ENCODE data around the gene SPIN2A. TPM values are rescaled to one million over a fixed set of nuclear protein-coding genes. Genes with fewer than 3 reads are reported as not detected.
"Not testable (repeated sequence)": the region's sequence is repeated elsewhere in the genome, so short reads cannot be mapped to it uniquely, and the experiment has no call there.

Gene SPIN2A
- total RNA-seq, 1 experiment from 2014 or later, result 2.5 TPM

DNA sequence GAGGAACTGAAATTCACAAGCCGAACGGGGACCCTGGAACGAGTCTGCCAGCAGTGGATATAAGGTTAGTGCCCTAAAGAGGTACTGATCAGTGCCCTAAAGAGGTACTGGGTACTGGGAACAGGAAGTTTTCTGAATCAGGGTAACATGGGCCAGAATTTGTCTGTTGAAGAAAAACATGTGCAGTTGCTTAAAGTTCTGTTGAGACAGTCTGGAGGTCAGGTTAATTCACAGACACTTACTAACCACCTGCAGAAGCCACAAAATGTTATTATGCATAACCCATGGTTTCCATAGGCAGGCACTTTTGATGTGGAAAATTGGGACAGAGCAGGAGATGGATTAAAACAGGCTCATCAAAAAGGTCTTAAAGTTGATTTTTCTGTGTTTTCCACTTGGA lies 33.7 kb downstream of the SPIN2A start:
- H2AFZ ChIP-seq, result no peak overlapping the region
- POLR2A ChIA-PET (ENCODE audit: unreplicated experiment), result no interaction called here
- TF ChIP-seq, protein P1, sequence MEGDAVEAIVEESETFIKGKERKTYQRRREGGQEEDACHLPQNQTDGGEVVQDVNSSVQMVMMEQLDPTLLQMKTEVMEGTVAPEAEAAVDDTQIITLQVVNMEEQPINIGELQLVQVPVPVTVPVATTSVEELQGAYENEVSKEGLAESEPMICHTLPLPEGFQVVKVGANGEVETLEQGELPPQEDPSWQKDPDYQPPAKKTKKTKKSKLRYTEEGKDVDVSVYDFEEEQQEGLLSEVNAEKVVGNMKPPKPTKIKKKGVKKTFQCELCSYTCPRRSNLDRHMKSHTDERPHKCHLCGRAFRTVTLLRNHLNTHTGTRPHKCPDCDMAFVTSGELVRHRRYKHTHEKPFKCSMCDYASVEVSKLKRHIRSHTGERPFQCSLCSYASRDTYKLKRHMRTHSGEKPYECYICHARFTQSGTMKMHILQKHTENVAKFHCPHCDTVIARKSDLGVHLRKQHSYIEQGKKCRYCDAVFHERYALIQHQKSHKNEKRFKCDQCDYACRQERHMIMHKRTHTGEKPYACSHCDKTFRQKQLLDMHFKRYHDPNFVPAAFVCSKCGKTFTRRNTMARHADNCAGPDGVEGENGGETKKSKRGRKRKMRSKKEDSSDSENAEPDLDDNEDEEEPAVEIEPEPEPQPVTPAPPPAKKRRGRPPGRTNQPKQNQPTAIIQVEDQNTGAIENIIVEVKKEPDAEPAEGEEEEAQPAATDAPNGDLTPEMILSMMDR (conservative IDR thresholded peaks at IDR 0.05), result no peak
- no peak for TF ChIP-seq EZH2 (IDR thresholded peaks at IDR 0.05; ENCODE audit: low read depth)
- no peaks in the 10 kb centered on the region for H3K9me2 ChIP-seq (ENCODE audit: insufficient read depth)
- H4K20me1 ChIP-seq (ENCODE audit: insufficient read depth), result no peaks in the 10 kb centered on the region
- no peaks in the 10 kb centered on the region for H3K36me3 ChIP-seq (ENCODE audit: low read depth)
- no peak for DNase-seq
- no peaks in the 10 kb centered on the region for H3K9me3 ChIP-seq (ENCODE audit: insufficient read depth, low read depth)
- H3K4me3 ChIP-seq, result no peak overlapping the region
- no peaks in the 10 kb centered on the region for H3K4me1 ChIP-seq (replicated peaks; ENCODE audit: insufficient read depth)
- H3K79me2 ChIP-seq (ENCODE audit: low read depth), result no peaks in the 10 kb centered on the region
- no peaks in the 10 kb centered on the region for H3F3A ChIP-seq (ENCODE audit: insufficient read depth, low read depth)
- no peak overlapping the region for H3K27ac ChIP-seq
- H3K4me2 ChIP-seq, result no peak overlapping the region
- CTCF ChIA-PET, result no interaction called here
- intact Hi-C loops (cut with micrococcal nuclease; ENCODE audit: unreplicated experiment), result loop anchor here (10.0 kb wide), 3 partner anchors 109 to 859 kb away; partner anchors contain the start of gene SPIN3
- no TSS peak for BruUV-seq (replicated peaks)
- H3K27me3 ChIP-seq (ENCODE audit: insufficient read depth, low read depth), result no peaks in the 10 kb centered on the region

DNA sequence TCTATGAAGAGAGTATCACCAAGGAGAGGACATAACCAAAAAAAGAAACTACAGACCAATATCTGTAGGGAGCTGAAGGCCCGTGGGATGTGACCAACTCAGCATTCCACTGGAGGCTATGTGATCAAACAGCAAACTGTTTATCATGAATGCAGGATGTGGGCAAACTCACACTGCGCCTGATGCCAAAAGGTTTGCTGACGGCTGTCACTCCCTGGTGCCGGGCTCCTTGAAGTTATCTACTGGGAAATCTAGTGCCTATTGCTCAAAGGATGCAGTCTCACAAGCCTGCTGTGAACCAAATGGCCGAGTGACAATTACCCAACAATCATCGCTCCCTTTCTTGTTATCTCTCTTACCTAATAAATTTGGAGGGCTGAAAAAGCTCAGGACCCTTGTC lies 34.3 kb downstream of the SPIN2A start:
- H4K20me1 ChIP-seq (ENCODE audit: insufficient read depth); H3K4me1 ChIP-seq (replicated peaks; ENCODE audit: insufficient read depth); H3K9me3 ChIP-seq (ENCODE audit: insufficient read depth, low read depth); H3K27ac ChIP-seq; BruUV-seq (replicated peaks); H2AFZ ChIP-seq; H3K9me2 ChIP-seq (ENCODE audit: insufficient read depth); POLR2A ChIA-PET (ENCODE audit: unreplicated experiment); H3K79me2 ChIP-seq (ENCODE audit: low read depth); CTCF ChIA-PET; H3K4me2 ChIP-seq; DNase-seq; H3K4me3 ChIP-seq; H3K36me3 ChIP-seq (ENCODE audit: low read depth); H3K27me3 ChIP-seq (ENCODE audit: insufficient read depth, low read depth); H3F3A ChIP-seq (ENCODE audit: insufficient read depth, low read depth): not testable (repeated sequence)
- intact Hi-C loops (cut with micrococcal nuclease; ENCODE audit: unreplicated experiment), result loop anchor here (10.0 kb wide), 3 partner anchors 108 to 858 kb away; partner anchors contain the start of gene SPIN3

Other genes starting within 250 kb of the SPIN2A start
- gene SPIN3, start 141.9 kb downstream of the SPIN2A start, total RNA-seq (2021), result 29.8 and 39.6 TPM in 2 replicates
- gene SPIN2B, start 15.8 kb downstream of the SPIN2A start, total RNA-seq (2021), result 31.2 and 36.0 TPM in 2 replicates
- 8.2 and 10.4 TPM in 2 replicates for gene FAAH2, start 149.3 kb upstream of the SPIN2A start, total RNA-seq (2021)

Measured in PC-9 (cell line).